ENCODE measurements around the gene CXCR1.
"Not testable (repeated sequence)": the region's sequence is repeated elsewhere in the genome, so short reads cannot be mapped to it uniquely, and the experiment has no call there.

The CXCR1 gene

GRCh38 chr2:218166791-218167190 lies at the start of gene CXCR1:
Gene CXCR1 (minus strand): TSS chr2:218166962. CDS start chr2:218165211, 1,751 bp downstream.
- no peak for DNase-seq

DNA sequence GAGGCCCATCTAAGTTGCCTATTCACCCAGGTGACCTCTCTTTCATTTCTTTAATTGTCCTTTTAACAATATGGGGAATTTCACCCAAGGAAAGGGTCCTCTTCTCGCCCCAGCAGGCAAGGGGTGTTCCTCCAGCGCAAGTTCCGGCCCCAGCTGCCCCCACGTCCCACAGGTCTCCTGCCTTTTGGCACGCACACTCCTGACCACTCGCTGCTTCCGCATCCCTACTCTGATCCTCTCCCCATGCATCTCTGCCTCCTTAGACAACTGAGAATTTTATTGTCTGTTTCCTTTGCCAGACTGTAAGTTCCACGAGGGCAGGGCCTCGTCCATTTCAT lies 49.5 kb upstream of the CXCR1 start:
- DNase-seq, result no peak

DNA sequence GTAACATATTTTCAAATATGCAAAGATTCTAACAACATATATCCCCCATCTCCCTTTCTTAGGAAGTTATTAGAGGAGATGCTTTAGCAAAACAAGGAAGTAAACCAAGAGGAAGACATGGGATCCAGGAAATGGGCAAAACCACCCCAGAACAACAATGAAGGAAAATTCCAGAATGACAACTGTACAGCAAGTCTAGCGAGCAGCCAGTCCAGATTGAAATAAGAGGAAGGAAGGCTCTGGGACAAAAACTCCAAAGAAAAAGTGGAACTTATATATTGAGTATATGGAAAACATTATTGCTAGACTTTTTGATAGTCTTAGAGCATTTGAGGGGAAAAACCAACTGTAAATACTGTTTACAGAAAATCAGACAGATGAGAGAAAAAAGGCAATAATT lies 47.4 kb upstream of the CXCR1 start:
- no peak for DNase-seq

DNA sequence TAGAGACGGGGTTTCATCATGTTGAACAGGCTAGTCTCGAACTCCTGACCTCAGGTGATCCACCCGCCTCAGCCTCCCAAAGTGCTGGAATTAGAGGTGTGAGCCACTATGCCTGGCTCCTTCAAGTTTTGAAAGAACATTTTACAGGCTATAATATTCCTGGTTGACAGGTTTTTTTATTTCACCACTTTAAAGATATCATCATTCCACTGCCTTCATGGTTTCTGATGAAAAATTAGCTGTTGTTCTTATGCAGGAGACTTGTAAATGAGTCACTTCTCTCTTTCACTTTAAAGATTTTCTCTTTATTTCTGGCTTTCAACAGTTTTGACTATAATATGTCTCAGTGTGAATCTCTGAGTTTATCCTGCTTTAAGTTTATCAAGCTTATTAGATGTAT lies 42.3 kb upstream of the CXCR1 start:
- DNase-seq, result no peak

DNA sequence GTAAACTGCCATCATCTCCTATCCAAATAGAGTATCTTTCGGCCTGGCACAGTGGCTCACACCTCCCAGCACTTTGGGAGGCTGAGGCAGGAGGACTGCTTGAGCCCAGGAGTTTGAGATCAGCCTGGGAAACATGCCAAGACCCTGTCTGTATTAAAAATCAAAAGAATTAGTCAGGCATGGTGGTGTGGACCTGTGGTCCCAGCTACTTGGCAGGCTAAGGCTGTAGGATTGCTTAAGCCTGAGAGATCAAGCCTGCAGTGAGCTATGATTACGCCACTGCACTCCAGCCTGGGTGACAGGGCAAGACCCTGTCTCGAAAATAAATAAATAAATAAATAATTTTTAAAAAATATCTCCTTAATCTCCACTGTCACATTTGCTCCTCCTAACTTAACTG lies 35.5 kb upstream of the CXCR1 start:
- DNase-seq, result no peak

GRCh38 chr2:218196974-218197373 lies 30.2 kb upstream of the CXCR1 start:
- DNase-seq, result no peak

GRCh38 chr2:218194880-218195279 lies 28.1 kb upstream of the CXCR1 start:
- DNase-seq, result no peak

GRCh38 chr2:218193701-218194100 lies 26.9 kb upstream of the CXCR1 start:
- no peak for DNase-seq

DNA sequence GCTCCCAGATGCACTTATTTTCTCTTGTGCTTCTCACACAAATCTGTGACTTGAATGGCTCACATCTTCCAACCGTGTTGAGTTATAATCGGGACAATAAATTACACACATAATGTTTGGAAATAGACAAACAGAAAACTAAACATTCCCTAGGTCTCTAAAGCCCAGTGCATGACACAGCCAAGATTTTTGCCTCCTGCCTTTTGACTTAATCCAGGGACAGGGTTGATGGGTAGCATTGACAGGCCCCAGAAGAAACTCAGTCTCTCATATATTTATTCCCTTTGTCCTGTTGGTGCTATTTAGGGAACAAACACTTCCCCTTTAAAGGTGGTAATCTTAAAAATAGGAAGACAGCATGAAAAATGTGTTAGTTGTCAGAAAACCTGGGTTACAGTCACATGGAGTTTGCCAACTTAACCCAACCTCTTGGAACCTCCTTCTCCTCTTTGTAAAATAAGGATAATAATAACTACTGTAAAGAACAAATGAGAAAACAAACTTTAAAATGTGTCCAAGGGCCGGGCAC lies 26.2 kb upstream of the CXCR1 start:
- DNase-seq, result no peak

GRCh38 chr2:218188528-218188927 lies 21.8 kb upstream of the CXCR1 start:
- no peak for DNase-seq

- no peak for DNase-seq
Observed at GRCh38 chr2:218187296-218188015, 20.7 kb upstream of the CXCR1 start.

- no peak for DNase-seq
Observed at GRCh38 chr2:218186876-218187275, 20.1 kb upstream of the CXCR1 start.

GRCh38 chr2:218186355-218186766 lies 19.6 kb upstream of the CXCR1 start:
- DNase-seq, result no peak

GRCh38 chr2:218184331-218184730 lies 17.6 kb upstream of the CXCR1 start:
- no peak for DNase-seq

DNA sequence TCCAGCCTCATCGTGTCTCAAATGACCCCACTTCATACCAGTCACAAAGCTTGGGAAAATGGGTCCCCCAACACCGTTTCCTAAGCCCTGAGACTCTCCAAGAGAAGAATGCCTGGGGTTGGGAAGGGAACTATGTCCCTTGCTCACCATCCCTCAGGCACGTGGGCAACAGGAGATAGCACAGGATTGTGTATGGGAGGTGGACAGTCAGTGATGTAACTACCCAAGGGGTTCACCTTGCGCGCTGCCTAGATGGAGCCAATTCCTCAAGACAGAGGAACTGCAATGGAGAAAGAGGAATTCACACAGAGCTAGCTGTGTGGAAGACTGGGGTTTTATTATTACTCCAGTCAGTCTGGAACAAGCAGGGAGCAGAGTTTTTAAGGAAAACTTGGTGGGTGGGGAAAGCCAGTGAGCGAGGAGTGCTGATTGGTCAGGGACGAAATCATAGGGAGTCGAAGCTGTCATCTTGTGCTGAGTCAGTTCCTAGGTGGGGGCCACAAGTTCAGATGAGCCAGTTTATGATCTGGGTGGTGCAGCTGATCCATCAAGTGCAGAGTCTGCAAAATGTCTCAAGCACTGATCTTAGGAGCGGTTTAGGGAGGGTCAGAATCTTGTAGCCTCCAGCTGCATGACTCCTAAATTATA lies 13.8 kb upstream of the CXCR1 start:
- DNase-seq, result no peak

DNA sequence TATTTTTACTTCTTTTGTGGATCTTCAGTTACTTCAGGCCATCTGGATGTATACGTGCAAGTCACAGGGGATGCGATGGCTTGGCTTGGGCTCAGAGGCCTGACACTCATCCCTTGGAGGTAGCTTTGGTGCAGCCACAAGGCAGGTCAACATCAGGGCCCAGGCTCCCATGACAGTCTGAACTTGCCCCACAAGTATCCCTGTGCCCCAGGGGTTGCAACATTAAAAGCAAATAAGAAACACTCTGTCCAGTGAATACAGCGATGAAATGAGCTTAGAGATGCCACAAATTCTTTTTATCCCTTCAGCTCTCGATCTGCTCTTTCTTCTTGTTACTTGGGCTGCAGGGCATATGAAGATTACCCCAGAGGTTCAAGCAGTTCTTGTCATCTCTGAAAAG lies 13.0 kb upstream of the CXCR1 start:
- no peak for DNase-seq

GRCh38 chr2:218172845-218173244 lies 6.1 kb upstream of the CXCR1 start:
- DNase-seq, result no peak

GRCh38 chr2:218171744-218172143 lies 5.0 kb upstream of the CXCR1 start:
- not testable (repeated sequence) for DNase-seq

GRCh38 chr2:218169757-218170546 lies 3.2 kb upstream of the CXCR1 start:
- DNase-seq, result no peak

DNA sequence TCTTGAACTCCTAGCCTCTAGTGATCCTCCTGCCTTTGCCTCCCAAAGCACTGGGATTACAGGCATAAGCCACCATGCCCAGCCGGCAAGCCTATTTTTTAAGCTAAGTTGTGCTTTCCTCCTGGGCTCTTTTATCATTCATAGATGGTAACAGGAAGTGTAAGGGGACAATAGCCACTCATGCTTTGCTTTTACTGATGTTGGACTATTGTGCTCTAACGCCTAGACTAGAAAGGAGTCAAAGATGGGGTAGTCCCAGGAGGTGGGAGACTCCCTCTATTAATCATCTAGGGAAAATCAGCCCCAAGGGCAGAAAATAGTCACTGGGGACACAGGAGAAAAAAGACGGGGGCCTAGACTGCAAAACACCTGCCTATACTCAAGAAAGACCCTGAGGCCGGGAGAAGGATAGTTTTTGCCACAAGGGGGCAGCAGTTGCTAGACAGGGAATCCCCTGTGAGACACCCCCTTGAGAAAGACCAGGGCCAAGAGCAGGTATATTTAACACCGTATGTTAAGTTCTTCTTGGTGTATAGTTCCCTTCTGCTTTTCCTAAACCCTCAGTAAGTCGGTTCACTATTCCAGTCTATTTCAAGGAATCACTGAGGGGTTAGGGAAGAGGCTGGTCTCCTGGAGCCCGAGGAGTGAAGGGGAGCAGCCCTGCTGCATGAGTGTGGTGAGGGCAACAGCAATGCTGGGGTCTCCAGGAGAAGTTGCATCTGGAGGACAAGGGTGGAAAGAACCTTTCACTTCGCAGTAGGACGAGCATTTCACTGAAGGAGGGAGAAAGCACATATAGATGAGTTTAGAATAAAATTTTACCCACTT lies 2.1 kb upstream of the CXCR1 start:
- DNase-seq, result no peak

DNA sequence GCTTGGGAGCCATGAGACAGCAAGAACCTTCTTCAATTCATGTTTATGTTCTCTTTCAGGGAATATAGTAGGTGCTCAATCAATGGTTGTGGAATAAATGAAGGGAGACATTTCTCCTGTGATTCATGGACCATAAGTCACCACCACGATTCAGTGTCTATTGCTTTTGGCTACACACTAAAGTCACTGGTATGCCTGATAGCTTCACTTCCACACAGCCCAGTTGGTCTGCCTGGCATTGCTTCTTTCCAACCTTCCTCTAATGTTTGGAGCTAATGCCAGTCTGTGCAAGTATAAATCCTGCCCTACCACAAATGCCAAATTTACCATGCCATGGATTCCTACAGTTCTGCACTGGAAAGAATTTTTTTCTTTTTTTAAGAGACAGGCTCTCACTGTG lies 1.3 kb upstream of the CXCR1 start:
- DNase-seq, result no peak

DNA sequence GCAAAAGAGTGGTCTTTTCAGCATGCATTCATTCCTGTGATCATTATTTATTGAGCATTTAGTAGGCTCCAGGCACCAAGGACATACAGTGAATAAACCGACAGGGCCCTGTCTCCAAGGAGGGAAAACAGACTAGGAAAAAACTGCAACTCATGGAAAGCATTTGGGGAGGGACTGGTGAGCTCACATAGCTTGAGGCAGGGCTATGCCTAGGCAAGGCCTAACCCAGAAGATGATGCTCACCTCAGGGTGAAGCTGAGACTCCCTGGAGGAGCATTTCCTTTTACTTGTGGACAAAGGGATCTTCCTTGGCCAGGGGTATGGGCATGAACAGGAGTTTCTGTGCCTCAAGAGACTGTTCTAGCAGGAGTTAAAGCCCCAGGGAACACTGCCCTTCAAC lies 3.9 kb downstream of the CXCR1 start:
- DNase-seq, result no peak

- no peak for DNase-seq
Observed at GRCh38 chr2:218161644-218162043, 5.1 kb downstream of the CXCR1 start.

Data from T1000 (cell line).